Stimulated activated naive CD4-positive, alpha-beta T cell (primary cell): Measurements from ENCODE around the gene ATP5PF.
"Not testable (repeated sequence)": the region's sequence is repeated elsewhere in the genome, so short reads cannot be mapped to it uniquely, and the experiment has no call there.

ENCODE experiments used
- DNase-seq, 6 experiments: peaks; one replicate each; lab custom pipeline; 2025; lab: John Stamatoyannopoulos, UW

ATP5PF gene, protein sequence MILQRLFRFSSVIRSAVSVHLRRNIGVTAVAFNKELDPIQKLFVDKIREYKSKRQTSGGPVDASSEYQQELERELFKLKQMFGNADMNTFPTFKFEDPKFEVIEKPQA

DNA sequence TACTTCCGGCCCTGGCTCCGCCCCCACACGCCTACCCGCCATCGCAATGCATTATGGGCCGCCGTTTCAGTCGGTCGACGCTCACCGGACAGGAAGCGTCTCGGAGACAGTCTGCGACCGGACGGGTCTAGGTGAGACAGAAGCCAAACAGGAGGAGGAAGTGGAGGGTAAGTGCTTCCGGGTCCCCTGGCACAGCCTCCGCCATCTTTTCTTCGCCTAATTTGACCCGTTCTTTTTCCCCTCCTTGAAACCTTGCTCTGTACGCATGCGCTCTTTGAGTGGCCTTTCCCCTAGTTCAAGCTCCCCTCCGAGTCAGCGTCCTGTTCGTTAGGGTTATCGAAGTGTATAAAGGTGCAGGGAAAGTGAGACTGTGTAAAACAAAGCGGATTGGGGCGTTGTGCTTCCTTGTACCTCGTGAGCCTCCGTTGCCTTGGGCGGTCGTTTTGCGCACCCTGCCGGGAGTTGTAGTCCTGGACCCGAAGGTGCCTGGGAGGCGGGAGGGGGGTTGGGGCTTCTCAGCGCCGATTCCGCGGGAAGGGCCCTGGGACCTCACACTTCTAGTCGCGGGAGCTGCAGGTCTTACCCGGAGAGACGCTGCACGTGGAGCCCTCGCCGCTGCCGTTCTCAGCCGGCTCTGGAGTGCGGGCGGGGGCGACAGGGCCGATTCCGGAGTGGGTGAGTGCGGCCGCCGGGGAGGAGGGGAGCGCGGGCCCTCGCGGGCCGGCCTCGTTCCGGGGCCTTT, at the start of gene ATP5PF, which contains the start of gene GABPA:
TSS of gene ATP5PF (minus strand) at position 1 of the 742 bp plus-strand sequence. CDS start 5,110 bp downstream, outside the sequence.
TSS of gene GABPA (plus strand) at position 69 of the 742 bp plus-strand sequence. CDS start 6,627 bp downstream, outside the sequence.
- DNase-seq = peak; percentile 95 to 100 (median 97)

GRCh38 chr21:25778126-25778875, 43.6 kb upstream of the ATP5PF start:
- not testable (repeated sequence) for DNase-seq

DNA sequence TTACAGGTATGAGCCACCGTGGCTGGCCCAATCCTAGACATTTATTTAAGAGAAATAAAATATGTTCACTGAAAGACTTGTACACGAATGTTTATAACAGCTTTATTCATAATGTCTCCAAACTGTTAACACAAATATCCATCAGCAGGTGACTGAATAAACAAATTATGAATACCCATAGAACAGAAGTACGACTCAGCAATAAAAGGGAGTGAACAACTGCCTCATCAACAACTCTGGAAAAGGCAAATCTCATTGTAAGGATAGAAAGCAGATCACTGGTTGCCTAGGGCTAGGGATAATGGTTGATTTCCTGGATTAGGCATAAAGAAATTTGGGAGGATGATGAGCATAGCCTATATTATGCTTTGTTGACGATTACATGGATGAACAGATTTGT, 41.7 kb upstream of the ATP5PF start:
- DNase-seq = no peak

GRCh38 chr21:25772686-25773085, 38.0 kb upstream of the ATP5PF start:
- DNase-seq = no peak

DNA sequence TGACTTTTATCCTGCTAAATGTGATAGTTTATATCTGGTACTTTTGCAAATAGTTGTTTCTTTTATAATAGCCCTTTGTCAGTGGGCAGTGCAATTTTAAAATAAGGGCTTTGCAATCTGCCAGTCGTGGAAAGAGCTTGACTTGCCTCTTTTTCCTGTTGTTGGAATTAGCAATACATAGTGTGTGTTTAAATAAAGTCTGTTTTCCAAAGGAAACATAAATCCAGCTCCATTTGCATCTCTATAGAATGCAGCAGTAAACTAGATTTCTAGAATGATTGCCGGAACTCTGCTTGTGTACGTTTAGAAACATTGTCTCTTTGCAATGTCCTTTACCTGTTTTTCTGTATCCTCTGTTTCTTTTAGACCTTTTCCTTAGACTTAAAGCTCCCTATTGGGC, 33.2 kb upstream of the ATP5PF start:
- DNase-seq = no peak

GRCh38 chr21:25764065-25764464, 29.4 kb upstream of the ATP5PF start:
- DNase-seq = no peak

DNA sequence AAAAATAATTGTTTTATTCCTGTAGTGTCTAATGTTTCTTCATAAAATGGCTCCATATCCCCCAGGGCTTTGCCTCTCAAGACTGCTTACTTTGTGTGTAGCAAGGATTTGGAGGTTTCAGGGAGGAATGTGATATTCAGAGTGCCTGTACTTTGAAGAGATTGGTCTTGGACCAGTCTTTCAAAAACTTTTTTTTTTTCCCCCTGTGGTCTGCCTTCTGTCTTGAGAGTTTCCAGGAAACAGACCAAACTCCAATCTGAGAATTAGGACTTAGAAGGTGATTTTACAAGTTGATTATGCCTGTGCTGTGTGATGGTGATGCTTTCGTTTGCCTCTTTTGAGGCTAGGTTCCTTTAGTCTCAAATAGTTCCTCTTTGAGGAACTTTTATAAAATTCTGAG, 26.0 kb upstream of the ATP5PF start:
- no peak for DNase-seq

- DNase-seq = no peak
Observed at GRCh38 chr21:25760061-25760460, 25.4 kb upstream of the ATP5PF start.

- DNase-seq = no peak
Observed at GRCh38 chr21:25759573-25759972, 24.9 kb upstream of the ATP5PF start.

- no peak for DNase-seq
Observed at GRCh38 chr21:25757531-25757930, 22.8 kb upstream of the ATP5PF start.

- no peak for DNase-seq
Observed at GRCh38 chr21:25756190-25756932, 21.7 kb upstream of the ATP5PF start.

DNA sequence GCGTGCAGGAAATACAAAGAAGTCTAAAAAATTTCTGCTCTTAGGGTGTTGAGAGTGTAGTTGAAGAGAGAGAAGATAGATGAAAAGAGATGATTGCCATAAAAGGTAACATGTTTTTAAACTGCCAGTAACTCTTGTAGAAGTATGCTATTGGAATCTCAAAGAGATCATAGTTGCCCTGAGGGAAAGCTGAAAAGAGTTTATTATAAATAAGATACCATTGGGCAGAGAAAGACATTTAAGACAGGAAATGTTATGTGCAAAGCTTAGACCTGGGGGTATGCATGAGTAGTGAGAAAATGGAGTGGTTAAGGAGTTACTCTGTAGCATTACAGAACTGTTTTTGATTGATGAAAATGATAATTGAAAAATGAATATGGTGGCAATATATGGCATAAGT, 17.7 kb upstream of the ATP5PF start:
- no peak for DNase-seq

GRCh38 chr21:25750085-25750484, 15.4 kb upstream of the ATP5PF start:
- peak in 1 of 6 experiments; percentile 3 for DNase-seq

- no peak for DNase-seq
Observed at GRCh38 chr21:25744854-25745253, 10.2 kb upstream of the ATP5PF start.

- DNase-seq = no peak
Observed at GRCh38 chr21:25742900-25743299, 8.2 kb upstream of the ATP5PF start.

GRCh38 chr21:25737421-25737820, 2.7 kb upstream of the ATP5PF start:
- no peak for DNase-seq

DNA sequence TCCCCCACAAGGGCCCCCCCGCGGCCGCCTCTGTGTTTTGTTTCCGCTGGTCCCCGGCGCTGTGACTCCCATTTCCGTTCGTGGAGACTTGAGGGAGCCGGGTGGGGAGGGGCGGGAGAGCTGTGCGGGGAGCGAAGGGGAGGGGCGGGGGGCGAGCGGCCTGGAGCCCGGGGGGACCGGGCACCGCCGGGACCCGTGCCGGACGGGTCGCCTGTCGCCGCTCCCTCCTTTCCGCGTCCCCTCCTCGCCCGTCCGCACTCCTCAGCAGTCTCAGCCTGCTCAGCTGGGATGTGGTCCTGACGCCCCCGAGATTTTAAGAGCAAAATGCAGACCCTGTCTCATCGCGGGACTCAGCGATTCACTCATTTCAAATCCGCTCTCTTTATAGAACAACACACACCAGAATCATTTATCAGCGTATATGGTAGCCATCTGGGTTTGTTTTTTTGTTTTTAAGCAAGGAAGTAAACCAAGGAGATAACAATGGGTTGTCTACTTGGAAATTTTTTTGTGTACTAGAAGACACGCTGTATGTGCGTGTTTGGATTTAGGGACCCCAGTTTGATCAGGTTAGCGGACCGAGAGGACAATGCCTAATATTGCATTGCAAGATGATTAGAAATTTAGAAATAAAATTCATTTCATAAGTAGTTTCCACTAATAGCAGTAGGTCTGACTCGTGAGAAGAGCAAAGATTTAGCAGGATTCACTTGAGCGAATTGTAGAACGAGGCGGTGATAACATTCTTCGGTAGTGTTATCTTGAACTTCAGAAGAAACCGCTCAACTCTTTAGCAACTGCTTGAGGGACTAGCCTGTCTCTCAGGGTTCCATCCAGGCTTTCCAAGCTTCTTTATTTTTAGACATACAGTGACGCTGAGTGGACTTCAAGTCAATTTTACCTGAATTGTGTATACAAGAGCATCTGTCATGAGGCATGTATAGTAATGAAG, 1.2 kb upstream of the ATP5PF start:
- peak in 5 of 6 experiments; percentile 35 to 77 (median 53) for DNase-seq

DNA sequence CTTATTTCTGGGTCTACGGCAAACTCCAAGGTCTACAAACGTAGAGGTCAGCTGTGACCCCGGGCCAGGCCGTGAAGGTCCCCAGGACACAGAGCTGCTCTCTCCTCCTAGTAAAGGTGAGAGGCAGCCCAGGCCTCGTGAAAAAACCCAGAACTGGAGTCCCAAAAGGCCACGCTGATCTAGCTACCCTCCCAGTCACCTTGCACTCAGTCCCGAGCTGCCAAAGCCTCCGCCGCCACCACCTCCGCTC, 125 bp downstream of the ATP5PF start:
- no peak for DNase-seq

GRCh38 chr21:25733859-25734653, 648 bp downstream of the ATP5PF start:
- DNase-seq = no peak

- DNase-seq = no peak
Observed at GRCh38 chr21:25732091-25732760, 2.5 kb downstream of the ATP5PF start.
